HFFc6 (cell line): Measurements from ENCODE around the gene AMT. TPM values are rescaled to one million over a fixed set of nuclear protein-coding genes. Genes with fewer than 3 reads are reported as not detected.
A peak's percentile ranks its signal among the peaks of the same experiment; 100 is the strongest.

Experiments used
- DNase-seq: peaks from one replicate; pipeline ENCODE4 v3.0.0-alpha.2; 2018
- H3K27ac Mint-ChIP-seq: 2 replicates; pipeline ENCODE4 v1.8.0; 2020; ENCODE audit warnings: mild to moderate bottlenecking, mixed read lengths
- H3K27me3 Mint-ChIP-seq: 2 replicates; pipeline ENCODE4 v1.8.0; 2021; ENCODE audit warnings: mild to moderate bottlenecking, moderate library complexity, mixed read lengths; ENCODE audit not compliant: insufficient read depth
- H3K36me3 Mint-ChIP-seq: 2 replicates; pipeline ENCODE4 v1.8.0; 2021; ENCODE audit warnings: low read depth, mixed read lengths
- H3K4me1 Mint-ChIP-seq: 2 replicates; pipeline ENCODE4 v1.8.0; 2020; ENCODE audit warnings: low read depth, mixed read lengths
- H3K4me3 Mint-ChIP-seq: 2 replicates; pipeline ENCODE4 v1.8.0; 2020; ENCODE audit warnings: mild to moderate bottlenecking, moderate library complexity, mixed read lengths
- H3K9me3 Mint-ChIP-seq: 2 replicates; pipeline ENCODE4 v1.8.0; 2020; ENCODE audit warnings: mild to moderate bottlenecking, mixed read lengths
- CTCF ChIP-seq: fragments of 200-600 bp; sonication (generic); IDR thresholded peaks from 2 replicates; pipeline ENCODE4 v1.5.0; 2021; ENCODE audit warnings: antibody characterized with exemption, mild to moderate bottlenecking
- long read RNA-seq: library from polyadenylated mRNA; unstranded; transcript quantifications from one replicate; pipeline ENCODE4 v2.0.0, GENCODE V29; 2019
- total RNA-seq, 6 experiments: library from RNA; stranded (reverse); fragmentation: NEBNext Ultra II Directional; extraction: Animal tissue kit (Norgen Biotek cat#: 25700); gene quantifications; 2 replicates in 1 of 6; 3 replicates in 5 of 6; pipeline ENCODE4 v1.2.3, GENCODE V29; 2021

AMT gene, protein sequence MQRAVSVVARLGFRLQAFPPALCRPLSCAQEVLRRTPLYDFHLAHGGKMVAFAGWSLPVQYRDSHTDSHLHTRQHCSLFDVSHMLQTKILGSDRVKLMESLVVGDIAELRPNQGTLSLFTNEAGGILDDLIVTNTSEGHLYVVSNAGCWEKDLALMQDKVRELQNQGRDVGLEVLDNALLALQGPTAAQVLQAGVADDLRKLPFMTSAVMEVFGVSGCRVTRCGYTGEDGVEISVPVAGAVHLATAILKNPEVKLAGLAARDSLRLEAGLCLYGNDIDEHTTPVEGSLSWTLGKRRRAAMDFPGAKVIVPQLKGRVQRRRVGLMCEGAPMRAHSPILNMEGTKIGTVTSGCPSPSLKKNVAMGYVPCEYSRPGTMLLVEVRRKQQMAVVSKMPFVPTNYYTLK
- 1 to 10 TPM in 5 of 6 experiments, under 1 TPM in 1; 0.78 to 3.2 (median 1.2) TPM for total RNA-seq
- long read RNA-seq = 0 reads

DNA sequence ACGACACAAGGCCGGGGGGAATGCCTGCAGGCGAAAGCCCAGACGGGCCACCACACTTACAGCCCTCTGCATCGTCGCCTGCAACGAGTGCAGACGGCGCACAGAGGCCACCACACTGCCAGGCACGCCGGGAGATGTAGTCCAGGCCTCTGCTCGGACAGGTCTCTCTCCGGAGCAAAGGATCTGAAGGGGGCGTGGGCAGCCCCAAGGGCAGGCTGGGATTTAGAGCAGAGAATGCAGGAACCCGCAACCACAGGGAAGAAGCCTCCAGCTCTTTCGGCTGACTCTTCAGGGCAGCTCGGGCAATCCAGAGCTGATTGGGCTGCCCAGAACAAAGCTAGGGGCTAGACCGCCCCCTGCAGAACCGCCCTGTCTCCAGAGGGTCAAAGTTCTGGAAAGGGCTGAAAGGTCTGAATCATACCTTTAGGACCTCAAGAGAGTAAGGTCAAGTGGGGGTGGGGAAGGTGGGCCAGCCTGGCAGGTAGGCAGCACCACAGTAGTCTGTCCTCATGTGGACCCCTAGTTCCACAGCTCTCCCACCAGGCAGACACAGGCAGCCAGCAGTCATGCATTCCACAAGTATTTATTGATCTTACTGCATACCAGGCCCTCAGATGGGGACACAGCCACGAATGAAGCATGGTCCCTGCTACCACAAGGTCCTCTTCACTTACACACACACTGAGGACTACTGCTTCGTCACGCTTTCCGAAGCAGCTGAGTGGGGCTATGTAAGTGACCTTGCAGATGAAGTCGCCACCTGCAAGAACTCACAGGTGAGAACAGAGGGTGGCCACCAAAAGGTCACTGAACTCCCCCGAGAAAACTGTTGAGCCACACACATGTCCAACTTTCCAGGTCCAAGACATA, at the start of gene AMT:
Gene AMT, minus strand, starts transcription at position 95 of the 870 bp plus-strand sequence. Its CDS starts 23 bp downstream, at position 72.
- Mint-ChIP-seq H3K27ac (peak within 1 kb of the TSS; percentile 94), H3K36me3 (peaks cover 26% of the 10 kb centered on the region), H3K4me3 (no peak within 1 kb of the TSS), H3K9me3 (no peaks in the 10 kb centered on the region), H3K27me3 (peaks cover 2% of the 10 kb centered on the region; the same call in 1 of the 2 replicates), H3K4me1 (peaks cover 32% of the 10 kb centered on the region)
- no peak for TF ChIP-seq CTCF
- DNase-seq = no peak

DNA sequence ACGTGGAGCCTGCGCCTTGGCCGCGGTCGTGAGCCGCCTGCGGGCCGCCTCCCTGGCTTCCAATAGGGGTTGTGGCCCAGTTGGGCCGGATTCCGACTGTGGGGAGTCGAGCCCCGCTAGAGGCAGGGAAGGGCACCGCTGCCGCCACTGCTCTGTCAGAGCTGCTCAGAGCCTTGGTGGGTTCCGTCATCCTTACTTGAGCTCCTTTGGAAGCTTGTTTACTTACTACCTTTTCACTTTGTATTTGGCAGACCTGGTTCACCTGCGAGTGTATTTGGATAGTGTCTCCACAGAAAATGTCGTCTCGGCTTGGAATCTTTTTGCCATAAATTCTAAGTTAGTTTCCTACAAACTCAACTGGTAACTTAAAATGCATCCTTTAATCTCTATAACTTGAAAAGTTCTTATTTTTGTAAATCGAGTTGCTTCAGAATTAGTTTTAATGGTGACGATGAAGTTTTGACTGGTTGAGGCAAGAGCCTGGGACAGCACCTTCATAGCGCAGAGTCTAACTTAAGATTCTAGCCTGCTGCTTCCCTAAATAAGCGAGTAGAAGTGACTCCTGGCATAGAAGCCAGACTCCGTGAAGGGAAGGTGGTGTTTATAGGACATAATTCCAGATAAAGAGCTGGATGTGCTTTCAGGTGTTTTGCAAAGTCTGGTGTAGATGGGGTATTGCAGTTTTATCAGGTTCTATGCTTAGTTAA, 48.6 kb upstream of the AMT start:
- DNase-seq = no peak
- no peak; the same call in 1 of the 2 replicates for TF ChIP-seq CTCF
- peak overlapping the region; percentile 86 for H3K27ac Mint-ChIP-seq
- H3K36me3 Mint-ChIP-seq = peaks cover 8% of the 10 kb centered on the region
- H3K4me1 Mint-ChIP-seq = peaks cover 30% of the 10 kb centered on the region
- H3K9me3 Mint-ChIP-seq = no peaks in the 10 kb centered on the region
- H3K27me3 Mint-ChIP-seq = no peaks in the 10 kb centered on the region; the same call in 1 of the 2 replicates
- H3K4me3 Mint-ChIP-seq = peak overlapping the region; percentile 96

GRCh38 chr3:49469936-49470713, 47.9 kb upstream of the AMT start, which contains the start of gene DAG1:
Gene DAG1, plus strand, starts transcription at chr3:49470267. Its CDS starts 40,268 bp downstream, at chr3:49510535.
- H3K27me3 Mint-ChIP-seq = no peaks in the 10 kb centered on the region; the same call in 1 of the 2 replicates
- H3K27ac Mint-ChIP-seq = peak within 1 kb of the TSS; percentile 95
- H3K9me3 Mint-ChIP-seq = no peaks in the 10 kb centered on the region
- peaks cover 8% of the 10 kb centered on the region for H3K36me3 Mint-ChIP-seq
- H3K4me1 Mint-ChIP-seq = peaks cover 27% of the 10 kb centered on the region
- peak within 1 kb of the TSS; percentile 96 for H3K4me3 Mint-ChIP-seq
- TF ChIP-seq CTCF = no peak
- DNase-seq = peak; percentile 94

GRCh38 chr3:49469037-49469935, 47.0 kb upstream of the AMT start:
- DNase-seq = peak; percentile 83
- no peak; the same call in 1 of the 2 replicates for TF ChIP-seq CTCF
- no peaks in the 10 kb centered on the region for H3K9me3 Mint-ChIP-seq
- H3K4me3 Mint-ChIP-seq = peak overlapping the region; percentile 89
- peaks cover 8% of the 10 kb centered on the region for H3K36me3 Mint-ChIP-seq
- peak overlapping the region; percentile 95 for H3K27ac Mint-ChIP-seq
- H3K27me3 Mint-ChIP-seq = no peaks in the 10 kb centered on the region; the same call in 1 of the 2 replicates
- peaks cover 27% of the 10 kb centered on the region for H3K4me1 Mint-ChIP-seq
